IMR-90 (cell line): ENCODE measurements around the gene IL15RA. TPM values are rescaled to one million over a fixed set of nuclear protein-coding genes. Genes with fewer than 3 reads are reported as not detected.

Experiments used
- ATAC-seq: fragments of 200-7000 bp; cut with Tn5 transposase; 2 replicates; pipeline ENCODE4 v1.9.1; 2020; ENCODE audit warnings: low read depth, mild to moderate bottlenecking, moderate library complexity
- BruUV-seq: library from RNA; stranded (reverse); fragments of 400-500 nt; replicated peaks from 2 replicates; lab custom pipeline; 2021; lab: Mats Ljungman, UMichigan
- CTCF ChIA-PET: fragments of 300-600 bp; formaldehyde crosslinking; extraction: SDS; loops from one replicate; lab custom pipeline; 2021; ENCODE audit warnings: antibody characterized with exemption; lab: Yijun Ruan, JAX
- POLR2A ChIA-PET: fragments of 300-600 bp; sonication (Branson Sonifier 250); formaldehyde crosslinking; loops from one replicate; lab custom pipeline; 2022; ENCODE audit warnings: antibody characterized with exemption; ENCODE audit not compliant: unreplicated experiment; lab: Charles Lee
- DNase-seq: peaks from one replicate; pipeline ENCODE4 v3.0.0; 2013
- H2AFZ ChIP-seq: replicated peaks from 2 replicates; pipeline ENCODE3; 2013; ENCODE audit warnings: low read length, mild to moderate bottlenecking; ENCODE audit not compliant: poor library complexity
- H2AK5ac ChIP-seq: 2 replicates; pipeline ENCODE4 v1.6.1; 2013; ENCODE audit warnings: low read depth, low read length, inconsistent platforms
- H2AK9ac ChIP-seq: replicated peaks from 2 replicates; pipeline ENCODE3; 2013; ENCODE audit warnings: mild to moderate bottlenecking, low read depth, low read length, moderate library complexity; ENCODE audit not compliant: poor library complexity
- H2BK120ac ChIP-seq: 2 replicates; pipeline ENCODE4 v1.6.1; 2013; ENCODE audit warnings: low read depth, low read length, inconsistent platforms
- H2BK15ac ChIP-seq: 3 replicates; pipeline ENCODE4 v1.6.1; 2013; ENCODE audit warnings: low read depth, low read length, inconsistent platforms
- H2BK20ac ChIP-seq: 2 replicates; pipeline ENCODE4 v1.6.1; 2013; ENCODE audit warnings: low read depth, mild to moderate bottlenecking, inconsistent platforms, low read length, moderate library complexity
- H2BK5ac ChIP-seq: 2 replicates; pipeline ENCODE4 v1.6.1; 2013; ENCODE audit warnings: mild to moderate bottlenecking, low read depth, low read length, inconsistent platforms; ENCODE audit not compliant: poor library complexity, severe bottlenecking
- H3K14ac ChIP-seq: replicated peaks from 2 replicates; pipeline ENCODE4 v1.6.1; 2013; ENCODE audit warnings: low read depth, low read length, inconsistent platforms
- H3K18ac ChIP-seq: 2 replicates; pipeline ENCODE4 v1.6.1; 2013; ENCODE audit warnings: low read depth, low read length, control low read depth
- H3K23ac ChIP-seq: 2 replicates; pipeline ENCODE4 v1.6.1; 2013; ENCODE audit warnings: low read depth, low read length, inconsistent platforms
- H3K27ac ChIP-seq: 2 replicates; pipeline ENCODE4 v1.5.1; 2013; ENCODE audit warnings: mild to moderate bottlenecking, control low read depth, low read length; ENCODE audit not compliant: insufficient read depth
- H3K27me3 ChIP-seq: 2 replicates; pipeline ENCODE4 v1.6.1; 2013; ENCODE audit warnings: low read length; ENCODE audit not compliant: control insufficient read depth, insufficient read depth
- H3K36me3 ChIP-seq: 2 replicates; pipeline ENCODE4 v1.6.1; 2013; ENCODE audit warnings: low read length, mixed read lengths; ENCODE audit not compliant: control insufficient read depth, insufficient read depth
- H3K4ac ChIP-seq: 2 replicates; pipeline ENCODE4 v1.6.1; 2013; ENCODE audit warnings: low read depth, low read length, inconsistent platforms
- H3K4me1 ChIP-seq: 2 replicates; pipeline ENCODE4 v1.6.1; 2013; ENCODE audit warnings: low read length, mixed read lengths; ENCODE audit not compliant: control insufficient read depth, insufficient read depth
- H3K4me2 ChIP-seq: 2 replicates; pipeline ENCODE4 v1.6.1; 2013; ENCODE audit warnings: low read depth, mild to moderate bottlenecking, control low read depth, low read length, moderate library complexity
- H3K4me3 ChIP-seq: 2 replicates; pipeline ENCODE4 v1.5.1; 2013; ENCODE audit warnings: low read depth, mild to moderate bottlenecking, control low read depth, low read length, moderate library complexity; ENCODE audit not compliant: insufficient read depth
- H3K56ac ChIP-seq: 2 replicates; pipeline ENCODE4 v1.6.1; 2013; ENCODE audit warnings: low read length, inconsistent platforms; ENCODE audit not compliant: insufficient read depth; ENCODE audit errors: extremely low read depth
- H3K79me1 ChIP-seq, 2 experiments: 2 replicates each; pipeline ENCODE4 v1.6.1; 2013; ENCODE audit warnings: low read length in 2 of 2, inconsistent platforms in 1 of 2, low read depth in 1 of 2
- H3K9ac ChIP-seq: 2 replicates; pipeline ENCODE4 v1.6.1; 2013; ENCODE audit warnings: low read depth, low read length, control low read depth
- H3K9me1 ChIP-seq: 2 replicates; pipeline ENCODE4 v1.6.1; 2013; ENCODE audit warnings: low read length, inconsistent platforms; ENCODE audit not compliant: insufficient read depth
- H3K9me3 ChIP-seq: 2 replicates; pipeline ENCODE4 v1.6.1; 2013; ENCODE audit warnings: low read length; ENCODE audit not compliant: control insufficient read depth, insufficient read depth
- H4K20me1 ChIP-seq: 2 replicates; pipeline ENCODE4 v1.6.1; 2013; ENCODE audit warnings: low read length, inconsistent platforms; ENCODE audit not compliant: insufficient read depth
- H4K5ac ChIP-seq: 2 replicates; pipeline ENCODE4 v1.6.1; 2013; ENCODE audit warnings: mild to moderate bottlenecking, low read depth, low read length, control low read depth
- H4K8ac ChIP-seq, 2 experiments: 2 replicates each; pipeline ENCODE4 v1.6.1; 2013; ENCODE audit warnings: low read depth in 2 of 2, low read length in 2 of 2, control low read depth in 1 of 2, inconsistent platforms in 1 of 2
- H4K91ac ChIP-seq: 2 replicates; pipeline ENCODE4 v1.6.1; 2013; ENCODE audit warnings: low read depth, low read length, inconsistent platforms; ENCODE audit not compliant: insufficient read depth
- POLR2A ChIP-seq: IDR thresholded peaks from 2 replicates; pipeline ENCODE4 v1.6.1; 2012; ENCODE audit warnings: mild to moderate bottlenecking, low read depth, low read length
- RAD21 ChIP-seq: IDR thresholded peaks from 2 replicates; pipeline ENCODE4 v1.6.1; 2012; ENCODE audit warnings: low read length, improper control_type of control experiment
- RFX5 ChIP-seq: IDR thresholded peaks from 2 replicates; pipeline ENCODE4 v1.8.0; 2012; ENCODE audit warnings: low read depth, mild to moderate bottlenecking, low read length, moderate library complexity
- WGBS, 2 experiments: methylation state at CpG; one replicate each; pipeline versions ENCODE4 v1.1.5 to v1.1.7; 2013; ENCODE audit warnings: missing lambda C conversion rate in 2 of 2; ENCODE audit not compliant: insufficient read length in 1 of 2; ENCODE audit errors: extremely low coverage in 2 of 2; 5-methylcytosine and 5-hydroxymethylcytosine counted together
- dilution Hi-C: fragments of 300-500 bp; cut with HindIII; formaldehyde crosslinking; loops from one replicate; pipeline ENCODE4 v1.14.3; 2018; ENCODE audit warnings: low sequenced_read_pairs; ENCODE audit not compliant: unreplicated experiment
- in situ Hi-C: fragments of 300-500 bp; cut with MboI; formaldehyde crosslinking; loops from 3 replicates; pipeline ENCODE4 v1.14.3; 2019; ENCODE audit warnings: low sequenced_read_pairs, inconsistent platforms, mixed read lengths
- intact Hi-C: fragments of 100-400 bp; cut with micrococcal nuclease; formaldehyde crosslinking; loops from 2 replicates; pipeline ENCODE4 v1.10.0; 2022
- polyA plus RNA-seq, 3 experiments: library from polyadenylated mRNA; depleted of rRNA; stranded (reverse); fragments of >200 nt; gene quantifications; 2 replicates each; pipeline ENCODE4 v1.2.3, GENCODE V29; 2012; ENCODE audit warnings: low replicate concordance in 1 of 3
- total RNA-seq: library from RNA; depleted of rRNA; stranded (reverse); fragments of >200 nt; gene quantifications from 2 replicates; pipeline ENCODE4 v1.2.3, GENCODE V29; 2012

IL15RA gene
- total and polyA plus RNA-seq, 2 of the 4 experiments (the other 2 are of a cell fraction) = 2.0 to 7.6 TPM

DNA sequence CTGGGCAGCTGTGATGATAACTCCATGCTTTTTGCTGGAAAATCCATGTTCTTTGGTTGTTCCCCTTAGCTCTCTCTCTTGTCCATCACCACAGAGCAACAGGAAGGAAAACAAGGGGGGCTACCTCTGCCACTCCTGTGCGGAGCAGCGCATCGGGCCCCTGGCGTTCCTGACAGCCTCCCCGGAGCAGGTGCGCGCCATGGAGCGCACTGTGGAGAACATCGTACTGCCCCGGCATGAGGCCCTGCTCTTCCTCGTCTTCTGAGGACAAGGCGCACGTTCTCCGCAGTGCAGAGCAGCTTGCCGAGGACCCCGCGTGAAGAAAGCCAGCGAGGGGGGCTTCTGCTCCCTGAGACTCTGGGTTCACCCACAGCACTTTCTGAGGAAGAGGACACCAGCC, 40.3 kb downstream of the IL15RA start:
- DNase-seq = no peak
- no TSS peak for BruUV-seq
- POLR2A ChIA-PET = no interaction called here
- no peak overlapping the region for H2AK5ac ChIP-seq
- no peak overlapping the region for H2AK9ac ChIP-seq
- no peak overlapping the region for H2BK15ac ChIP-seq
- no peak overlapping the region for H2BK20ac ChIP-seq
- H4K91ac ChIP-seq = no peak overlapping the region
- no peak for TF ChIP-seq RAD21
- no peak for TF ChIP-seq RFX5
- no peak for TF ChIP-seq POLR2A
- no peak overlapping the region for H3K4me3 ChIP-seq
- no peak overlapping the region for H2BK5ac ChIP-seq
- ATAC-seq = no peak
- no peaks in the 10 kb centered on the region for H3K9me3 ChIP-seq
- no peaks in the 10 kb centered on the region for H3K27me3 ChIP-seq
- no peaks in the 10 kb centered on the region; the same call in 1 of the 2 replicates for H4K20me1 ChIP-seq
- no peak overlapping the region for H3K4me2 ChIP-seq
- H3K18ac ChIP-seq = no peak overlapping the region
- in situ Hi-C loops (no loop called here), intact Hi-C loops (no loop called here), dilution Hi-C loops (no loop called here)
- H3K9ac ChIP-seq = no peak overlapping the region
- 0 out of 2 replicates have a peak, but pooled peaks cover 7% of the 10 kb centered on the region for H3K9me1 ChIP-seq
- H2AFZ ChIP-seq = no peak overlapping the region
- no peak overlapping the region for H3K4ac ChIP-seq
- CTCF ChIA-PET = no interaction called here
- H3K23ac ChIP-seq = no peak overlapping the region
- H3K27ac ChIP-seq = no peak overlapping the region
- H3K56ac ChIP-seq = no peak overlapping the region
- H2BK120ac ChIP-seq = no peak overlapping the region
- no peak overlapping the region for H4K8ac ChIP-seq
- H3K36me3 ChIP-seq = peaks cover 50% of the 10 kb centered on the region
- no peaks in the 10 kb centered on the region for H3K4me1 ChIP-seq
- peaks cover 4 to 12% of the 10 kb centered on the region in 2 experiments; a peak in 3 of 4 replicates for H3K79me1 ChIP-seq
- WGBS, 2 experiments = 100% methylated on average over 4 of the region's 18 CpGs; no CpG with 5 or more reads in 1 of the 2 experiments
- no peak overlapping the region for H3K14ac ChIP-seq
- H4K5ac ChIP-seq = no peak overlapping the region
